ENCODE data around the gene LIFR. TPM values are rescaled to one million over a fixed set of nuclear protein-coding genes. Genes with fewer than 3 reads are reported as not detected.

LIFR gene
- polyA plus RNA-seq, 10 donors, result 34.4 to 55.7 (median 46.4) TPM

DNA sequence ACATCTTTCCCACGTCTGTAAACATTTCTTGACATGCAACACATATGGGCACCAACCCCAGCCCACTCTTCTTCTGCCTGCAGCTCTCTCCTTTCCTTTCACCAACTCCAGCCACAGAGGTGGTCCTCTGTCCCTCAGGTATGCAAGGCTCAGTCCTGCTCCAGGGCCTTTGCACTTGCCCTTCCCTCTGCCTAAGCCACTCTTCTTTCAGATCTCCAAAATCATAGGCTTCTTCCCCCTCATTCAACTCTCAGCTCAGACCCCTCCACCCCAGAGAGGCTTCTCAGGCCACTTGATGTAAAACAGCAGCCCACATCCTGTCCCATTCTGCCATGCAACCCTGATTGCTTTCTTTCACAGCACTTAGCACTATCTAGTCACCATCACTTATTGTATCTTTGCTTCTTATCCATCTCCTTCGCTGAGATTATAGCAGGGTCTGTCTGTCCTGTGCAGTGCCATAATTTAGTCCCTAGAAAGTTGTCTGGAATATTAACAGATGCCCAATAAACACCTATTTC lies 3.4 kb downstream of the LIFR start:
- DNase-seq, result no peak

- peak in 1 of 3 donors; percentile 59 for DNase-seq
Observed at GRCh38 chr5:38551030-38552017, 5.1 kb downstream of the LIFR start.

- DNase-seq, result no peak
Observed at GRCh38 chr5:38548064-38548759, 8.2 kb downstream of the LIFR start.

GRCh38 chr5:38547257-38547656 lies 9.2 kb downstream of the LIFR start:
- DNase-seq, result no peak

DNA sequence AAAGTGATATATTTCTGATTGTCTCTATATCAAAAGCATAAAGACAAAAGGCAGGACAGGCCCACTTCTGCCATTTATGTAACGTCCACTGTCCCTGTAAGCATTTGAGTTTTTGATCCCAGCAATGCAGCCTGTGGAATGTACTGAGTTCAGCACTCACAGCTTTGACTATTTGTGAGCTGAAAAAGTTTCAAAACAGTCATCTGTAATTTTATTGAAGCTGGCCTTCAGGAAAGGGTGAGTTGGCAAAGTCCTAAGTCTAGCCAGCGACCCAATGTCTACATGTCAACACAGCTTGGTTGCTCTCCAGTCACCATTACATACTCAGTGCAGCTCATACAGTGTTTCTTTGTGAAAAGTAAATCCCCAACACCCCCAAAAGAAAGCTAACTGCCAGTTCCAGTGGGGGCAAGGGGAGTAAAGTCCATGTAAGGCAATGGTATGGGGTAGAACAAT lies 9.7 kb downstream of the LIFR start:
- no peak for DNase-seq

DNA sequence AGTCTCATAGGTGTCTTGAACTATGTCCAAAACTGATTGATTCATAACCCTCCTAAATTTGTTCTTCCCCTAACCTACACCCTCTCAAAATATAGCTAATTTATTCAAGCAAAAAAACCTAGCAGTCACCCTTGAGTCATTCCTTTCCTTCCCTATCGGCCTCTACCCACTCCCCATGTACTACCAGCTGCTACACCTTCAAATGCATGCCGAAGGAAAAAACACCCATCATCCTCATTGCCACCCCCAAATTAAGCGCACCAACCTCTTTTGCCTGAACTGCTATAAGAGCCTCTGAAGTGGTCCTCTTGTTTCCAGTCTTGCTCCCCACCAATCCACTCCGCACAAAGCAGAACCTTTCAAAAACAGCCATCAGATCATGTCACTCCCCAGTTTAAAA lies 12.6 kb downstream of the LIFR start:
- no peak for DNase-seq

GRCh38 chr5:38543074-38543473 lies 13.4 kb downstream of the LIFR start:
- no peak for DNase-seq

DNA sequence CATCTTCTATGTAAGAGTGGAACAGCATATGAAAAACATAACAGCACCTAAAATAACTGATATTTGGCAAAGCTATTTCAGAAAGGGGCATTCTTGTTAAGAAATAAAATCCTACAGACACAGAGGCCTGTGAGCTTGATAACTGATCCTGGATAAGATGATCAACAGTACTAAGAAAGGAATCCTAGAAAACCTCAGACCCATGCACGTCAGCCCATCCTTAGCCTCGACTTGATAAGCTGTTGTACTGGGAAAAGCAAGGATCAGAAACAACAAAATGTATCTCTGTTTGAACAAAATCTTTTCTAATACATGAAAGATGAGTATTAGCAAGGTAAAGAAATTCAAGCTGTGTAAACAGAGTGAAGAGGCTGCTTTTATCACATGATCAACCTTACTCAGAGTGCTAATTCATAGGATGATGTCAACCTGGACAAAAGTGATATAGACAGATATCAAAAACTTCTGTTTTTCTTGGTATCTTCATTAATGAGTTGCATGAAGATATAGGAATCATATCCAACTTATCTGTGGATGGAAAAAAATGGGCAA lies 15.2 kb downstream of the LIFR start:
- no peak for DNase-seq

DNA sequence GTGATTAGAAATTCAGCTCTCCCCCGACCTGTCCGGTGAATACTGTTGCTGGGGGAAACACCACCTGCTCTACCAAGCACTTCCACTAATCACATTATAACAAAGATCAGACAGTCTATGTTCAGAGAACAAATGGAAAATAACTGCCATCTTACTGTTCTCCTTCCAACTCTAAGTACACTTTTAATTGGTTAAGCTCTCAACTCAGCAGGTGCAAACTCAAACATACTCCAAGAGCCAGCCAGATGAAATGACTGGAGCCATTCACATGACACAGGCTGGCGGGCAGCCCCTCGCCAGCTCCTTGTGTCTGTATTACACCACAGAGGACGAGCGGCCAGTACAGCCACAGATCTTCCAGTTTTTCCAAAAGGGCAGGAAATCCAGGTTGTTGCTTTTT lies 16.1 kb downstream of the LIFR start:
- peak in 2 of 3 donors; percentile 22 to 50 for DNase-seq

DNA sequence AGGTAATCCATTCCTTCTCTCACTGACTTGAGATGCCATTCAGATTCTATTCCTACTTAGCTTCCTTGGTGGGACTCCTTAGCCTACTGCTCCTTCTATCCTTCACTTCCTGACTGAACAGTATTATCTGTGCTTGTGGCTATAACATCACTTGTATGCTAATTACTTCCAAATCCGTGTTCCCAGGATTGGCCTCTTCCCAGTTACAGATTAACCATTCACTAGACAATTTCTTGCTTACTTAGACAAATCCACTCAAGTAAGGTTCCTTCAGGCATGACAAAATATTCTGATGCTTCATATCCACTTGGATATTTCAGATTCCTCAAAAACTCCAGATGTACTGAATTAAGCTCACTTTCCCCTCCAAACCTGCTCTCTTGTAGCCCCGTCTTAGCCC lies 18.3 kb downstream of the LIFR start:
- no peak for DNase-seq

DNA sequence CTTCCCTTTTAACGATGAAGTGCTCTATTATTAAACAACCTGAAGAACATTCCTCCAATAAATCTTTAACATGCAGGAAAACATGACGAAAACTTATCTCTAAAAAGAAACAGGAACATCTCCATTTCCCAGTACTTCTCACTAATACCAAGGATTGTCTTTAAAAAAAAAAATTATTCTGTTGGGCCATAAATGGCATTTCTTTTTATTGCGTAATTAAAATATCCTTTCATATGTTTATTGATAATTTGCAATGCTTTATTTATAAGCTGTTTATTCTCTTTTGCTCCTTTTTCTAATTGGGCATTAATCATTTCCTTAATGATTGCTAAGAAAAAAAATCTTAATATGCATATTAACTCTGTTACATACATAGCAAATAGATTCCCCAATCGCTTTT lies 18.9 kb downstream of the LIFR start:
- DNase-seq, result no peak

- DNase-seq, result no peak
Observed at GRCh38 chr5:38536968-38537367, 19.5 kb downstream of the LIFR start.

DNA sequence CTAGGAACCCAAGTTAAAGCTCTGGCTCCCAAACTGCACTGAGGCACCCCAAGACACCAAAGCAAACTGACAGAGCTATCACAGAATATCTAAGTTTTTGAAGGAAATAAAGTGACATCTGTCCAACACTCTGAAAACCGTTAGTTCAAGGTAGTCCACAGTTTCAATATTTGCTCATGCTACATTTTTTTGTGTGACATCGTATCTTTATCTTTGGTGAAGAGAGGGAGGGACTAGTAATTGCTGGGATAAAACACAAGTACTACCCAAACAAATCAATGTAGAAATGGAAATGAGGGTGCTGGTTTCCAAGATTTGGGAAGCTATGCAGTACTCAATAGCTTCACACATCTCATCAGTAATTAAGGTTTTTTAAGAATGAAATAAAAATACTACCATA lies 20.6 kb downstream of the LIFR start:
- DNase-seq, result no peak

DNA sequence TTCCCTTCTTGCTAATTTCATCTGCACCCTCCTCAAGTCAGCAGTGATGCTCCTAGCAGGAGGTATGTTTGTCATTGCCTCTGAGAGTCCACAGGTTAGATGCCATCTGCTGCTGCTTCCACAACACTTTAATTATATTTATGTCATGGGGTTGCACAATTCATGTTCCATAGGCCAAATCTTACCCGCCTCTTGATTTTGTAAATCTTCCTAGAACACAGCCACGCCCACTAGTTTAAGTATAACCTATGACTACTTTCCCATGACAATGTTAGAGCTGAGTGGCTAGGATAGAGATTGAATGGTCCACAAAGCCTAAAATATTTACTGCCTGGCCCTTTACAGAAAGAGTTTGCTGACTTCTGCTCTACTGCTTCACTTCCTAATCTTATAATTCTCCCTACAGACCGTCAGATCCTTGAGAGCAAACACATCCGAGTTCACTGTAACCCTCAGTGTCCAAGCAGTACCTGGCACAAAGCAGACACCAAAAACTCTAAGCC lies 21.1 kb downstream of the LIFR start:
- no peak for DNase-seq

DNA sequence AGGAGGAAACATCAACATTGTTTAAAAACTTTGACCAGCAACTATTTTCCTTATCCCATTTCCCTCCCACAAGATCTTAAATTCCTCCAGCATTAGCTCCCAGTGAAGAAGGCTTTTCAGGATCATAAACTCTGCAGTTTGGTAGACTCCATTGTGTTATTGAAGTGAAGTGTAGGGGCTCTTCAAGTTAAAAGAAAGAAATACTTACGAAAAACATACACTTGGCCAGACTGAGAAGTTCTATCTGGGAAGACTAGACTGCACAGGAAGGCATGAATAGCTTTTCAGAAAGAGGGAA lies 22.3 kb downstream of the LIFR start:
- DNase-seq, result no peak

DNA sequence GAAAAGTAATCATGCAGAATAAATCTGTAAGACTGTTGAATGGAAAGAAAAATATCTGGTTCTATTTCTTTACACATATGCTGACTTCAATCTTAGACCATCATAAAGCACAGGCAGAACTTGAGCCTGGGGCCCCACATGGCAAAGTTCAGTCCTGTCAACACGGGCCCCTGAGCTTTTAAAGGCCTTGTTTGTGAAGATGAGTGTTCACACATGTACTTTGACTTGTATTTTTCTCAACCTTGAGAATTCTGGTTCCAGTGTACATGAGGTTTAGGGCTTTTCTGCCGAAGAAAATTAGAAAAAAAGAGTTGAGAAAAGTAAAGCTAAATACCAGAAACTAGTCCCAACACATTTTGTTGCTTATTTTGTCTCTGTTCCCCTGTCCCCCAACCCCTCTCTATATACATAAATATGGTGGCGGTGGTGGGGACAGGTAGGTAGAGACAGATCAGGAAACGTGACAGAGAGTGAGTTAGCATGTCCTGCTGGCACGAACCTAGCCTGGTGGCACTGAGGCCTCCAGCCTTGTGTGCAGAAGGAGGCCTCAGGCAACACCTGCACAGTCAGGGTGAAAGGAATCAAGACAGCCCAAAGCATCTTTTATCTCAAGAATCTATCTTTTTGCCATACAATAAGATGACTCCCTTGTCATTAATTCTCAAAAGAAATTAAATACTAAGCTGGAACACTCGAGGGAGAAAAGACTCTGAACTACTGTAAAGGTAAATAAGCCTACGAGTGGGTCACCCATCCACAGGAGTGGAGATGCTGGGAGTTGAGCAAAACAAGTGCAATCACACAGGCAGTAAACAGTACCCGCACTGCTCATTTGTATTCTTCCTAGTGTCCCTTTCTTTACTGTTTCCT lies 22.9 kb downstream of the LIFR start:
- DNase-seq, result no peak

DNA sequence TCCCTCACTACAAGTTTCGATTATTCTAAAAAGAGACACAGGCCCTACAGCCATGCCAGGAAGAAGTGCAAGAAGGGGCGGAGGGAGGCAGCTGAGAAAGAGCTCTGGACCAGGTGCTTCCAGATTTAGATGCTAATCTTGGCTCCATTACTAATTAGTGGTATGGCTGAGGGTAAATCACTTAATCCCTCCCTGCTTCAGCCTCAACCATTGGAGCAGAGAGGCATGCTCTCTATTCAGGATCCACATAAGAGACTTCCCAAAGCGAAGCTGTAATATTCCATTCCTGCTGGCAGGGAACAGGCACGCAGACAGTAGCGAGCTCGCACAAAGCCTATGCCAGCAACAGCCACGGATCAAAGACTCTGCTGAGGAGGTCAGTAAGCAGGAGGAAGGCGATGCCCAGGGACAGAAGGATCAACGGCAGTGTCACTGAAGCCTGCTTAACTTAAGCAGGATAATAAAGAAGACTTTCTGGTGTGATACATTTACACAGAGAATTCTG lies 24.2 kb downstream of the LIFR start:
- DNase-seq, result peak in 2 of 3 donors; percentile 38 to 64

GRCh38 chr5:38531518-38531917 lies 24.9 kb downstream of the LIFR start:
- no peak for DNase-seq

GRCh38 chr5:38529955-38530646 lies 26.3 kb downstream of the LIFR start:
- DNase-seq, result no peak

DNA sequence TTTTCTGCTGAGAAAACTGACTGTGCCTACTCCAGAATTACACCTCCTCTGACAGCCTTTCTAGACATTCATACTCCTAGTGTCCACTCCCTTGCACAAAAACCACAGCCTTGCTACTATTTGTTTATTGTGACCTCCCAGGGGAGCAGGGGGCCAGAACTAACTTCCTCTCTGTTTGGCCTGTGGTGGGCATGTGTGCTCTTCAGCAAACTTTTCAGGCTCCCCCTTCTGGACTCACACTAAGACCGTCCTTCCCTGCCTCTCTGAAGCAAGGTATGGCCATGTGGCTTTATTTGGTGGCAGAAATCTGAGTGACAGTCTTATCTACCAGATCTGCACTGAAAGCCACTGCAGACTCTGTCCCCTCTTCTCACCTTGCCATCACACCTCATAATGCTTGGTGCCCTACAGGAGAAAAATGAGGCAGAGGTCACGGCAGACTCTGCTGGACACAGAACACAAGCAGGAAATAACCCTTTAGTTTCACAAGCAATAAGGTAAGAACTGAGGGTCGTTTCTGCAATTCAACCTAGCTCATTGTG lies 28.2 kb downstream of the LIFR start:
- DNase-seq, result no peak

All from muscle of back (tissue), 11 donors.